ENCODE measurements around the gene ATXN1.

- TF ChIP-seq GATA2 (IDR thresholded peaks at IDR 0.05; ENCODE audit: low read depth, low read length): no peak
- TF ChIP-seq GATA3 (IDR thresholded peaks at IDR 0.05; ENCODE audit: low read depth, low read length): no peak
Measured at GRCh38 chr6:16294371-16294770, 466.9 kb downstream of the ATXN1 start.
